Measurements from ENCODE around the gene TBC1D2B. TPM values are rescaled to one million over a fixed set of nuclear protein-coding genes. Genes with fewer than 3 reads are reported as not detected.
"Not testable (repeated sequence)": the region's sequence is repeated elsewhere in the genome, so short reads cannot be mapped to it uniquely, and the experiment has no call there.

Gene TBC1D2B
- total RNA-seq, 2 donors from 2014 or later: 35.6 to 42.3 TPM

GRCh38 chr15:78000091-78000926, 77.2 kb downstream of the TBC1D2B start:
- peak; percentile 75 to 97 (median 89) for TF ChIP-seq CTCF (IDR thresholded peaks at IDR 0.05)
- TF ChIP-seq POLR2A (IDR thresholded peaks at IDR 0.05): peak in 2 of 3 donors; percentile 9 to 53
- DNase-seq: peak; percentile 95 to 98 (median 96)
- H3K27ac ChIP-seq: peak overlapping the region; percentile 33 to 61 (median 44)
- H3K27me3 ChIP-seq: no peaks in the 10 kb centered on the region
- H3K36me3 ChIP-seq (replicated peaks in 1 of 2; ENCODE audit: insufficient read depth in 1 of 2, low read depth in 2 of 2): peaks cover 0 to 16% of the 10 kb centered on the region in 2 donors
- ATAC-seq: peak; percentile 79
- intact Hi-C loops (cut with DNase I): loop anchor here (5.0 kb wide), 1 partner anchor 107 kb away; no protein-coding TSS in a partner anchor
- WGBS, 2 donors: 26 to 30% methylated on average over 8 to 24 of the region's 24 CpGs
- peaks cover 56% of the 10 kb centered on the region for H3K4me1 ChIP-seq
- no peak overlapping the region for H3K4me3 ChIP-seq
- H3K9me3 ChIP-seq: no peaks in the 10 kb centered on the region

DNA sequence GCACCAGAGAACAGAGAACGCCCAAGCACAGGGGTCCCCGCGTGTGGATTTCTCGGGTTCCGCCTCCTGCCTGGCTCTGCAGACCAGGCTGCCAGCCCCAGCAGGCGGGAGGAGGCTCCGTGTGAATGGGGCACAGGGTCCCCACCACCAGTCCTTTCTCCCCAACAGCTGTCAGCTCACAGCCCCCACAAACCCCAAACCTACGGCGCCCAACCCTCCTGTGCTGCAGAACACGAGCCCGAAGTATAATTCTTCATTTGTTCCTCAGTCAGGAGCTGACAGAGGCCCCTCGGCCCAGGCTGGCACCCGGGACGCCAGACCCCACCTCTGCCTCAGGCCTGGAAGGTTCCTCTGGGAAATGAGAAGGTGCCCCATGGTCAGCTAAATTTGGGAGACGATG, 78.0 kb downstream of the TBC1D2B start:
- Histone ChIP-seq H3K4me3 (no peak overlapping the region), H3K4me1 (peaks cover 56% of the 10 kb centered on the region), H3K27ac (no peak overlapping the region), H3K9me3 (no peaks in the 10 kb centered on the region), H3K36me3 (replicated peaks in 1 of 2; ENCODE audit: insufficient read depth in 1 of 2, low read depth in 2 of 2) (peaks cover 0 to 16% of the 10 kb centered on the region in 2 donors), H3K27me3 (no peaks in the 10 kb centered on the region)
- intact Hi-C loops (cut with DNase I): no loop called here
- ATAC-seq (no peak), DNase-seq (no peak)
- 78 to 100% methylated on average over 4 to 15 of the region's 15 CpGs for WGBS, 2 donors
- TF ChIP-seq CTCF (IDR thresholded peaks at IDR 0.05) (no peak), POLR2A (IDR thresholded peaks at IDR 0.05) (no peak)

DNA sequence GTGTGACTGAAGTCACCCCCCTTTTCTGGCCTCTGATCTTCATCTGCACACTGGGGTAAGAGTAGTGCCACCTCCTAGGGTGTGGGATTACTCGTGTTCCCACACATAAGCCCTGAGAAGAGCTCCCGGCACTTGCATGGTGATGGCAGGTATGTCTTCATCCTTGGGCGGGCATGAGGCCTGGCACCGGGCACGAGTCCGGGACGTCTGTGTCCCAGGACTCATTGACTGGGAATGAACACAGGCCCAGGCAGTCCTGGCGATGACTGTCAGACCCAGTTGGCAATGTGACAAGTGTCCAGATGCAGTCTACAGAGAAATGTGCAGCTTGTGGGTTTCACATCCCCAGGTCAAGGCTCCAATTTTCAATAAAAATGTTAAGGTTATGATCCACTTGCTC, 78.9 kb downstream of the TBC1D2B start:
- Histone ChIP-seq H3K4me1 (peaks cover 56% of the 10 kb centered on the region), H3K36me3 (replicated peaks in 1 of 2; ENCODE audit: insufficient read depth in 1 of 2, low read depth in 2 of 2) (peaks cover 0 to 16% of the 10 kb centered on the region in 2 donors), H3K9me3 (no peaks in the 10 kb centered on the region), H3K27ac (no peak overlapping the region), H3K4me3 (no peak overlapping the region), H3K27me3 (no peaks in the 10 kb centered on the region)
- WGBS, 2 donors: 80 to 94% methylated on average over 5 to 8 of the region's 8 CpGs
- DNase-seq (no peak), ATAC-seq (no peak)
- TF ChIP-seq POLR2A (IDR thresholded peaks at IDR 0.05): no peak
- no peak for TF ChIP-seq CTCF (IDR thresholded peaks at IDR 0.05)
- intact Hi-C loops (cut with DNase I): no loop called here

- H3K27ac ChIP-seq; ATAC-seq; H3K9me3 ChIP-seq; DNase-seq; H3K4me3 ChIP-seq; intact Hi-C loops (cut with DNase I); H3K27me3 ChIP-seq: not testable (repeated sequence)
- Histone ChIP-seq H3K36me3 (replicated peaks in 1 of 2; ENCODE audit: insufficient read depth in 1 of 2, low read depth in 2 of 2) (peaks cover 0 to 16% of the 10 kb centered on the region in 2 donors), H3K4me1 (peaks cover 56% of the 10 kb centered on the region)
- 92 to 93% methylated on average over 11 to 21 of the region's 23 CpGs for WGBS, 2 donors
These were observed 79.6 kb downstream of the TBC1D2B start for GRCh38 chr15:77997761-77998554.

GRCh38 chr15:77997221-77997620, 80.3 kb downstream of the TBC1D2B start:
- DNase-seq; H3K4me3 ChIP-seq; ATAC-seq; H3K9me3 ChIP-seq; H3K27me3 ChIP-seq; intact Hi-C loops (cut with DNase I): not testable (repeated sequence)
- peaks cover 0 to 16% of the 10 kb centered on the region in 2 donors for H3K36me3 ChIP-seq (replicated peaks in 1 of 2; ENCODE audit: insufficient read depth in 1 of 2, low read depth in 2 of 2)
- H3K4me1 ChIP-seq: peaks cover 54% of the 10 kb centered on the region
- 90% methylated on average over 1 to 4 of the region's 6 CpGs for WGBS, 2 donors
- H3K27ac ChIP-seq: peak overlapping the region in 1 of 4 donors; percentile 10

DNA sequence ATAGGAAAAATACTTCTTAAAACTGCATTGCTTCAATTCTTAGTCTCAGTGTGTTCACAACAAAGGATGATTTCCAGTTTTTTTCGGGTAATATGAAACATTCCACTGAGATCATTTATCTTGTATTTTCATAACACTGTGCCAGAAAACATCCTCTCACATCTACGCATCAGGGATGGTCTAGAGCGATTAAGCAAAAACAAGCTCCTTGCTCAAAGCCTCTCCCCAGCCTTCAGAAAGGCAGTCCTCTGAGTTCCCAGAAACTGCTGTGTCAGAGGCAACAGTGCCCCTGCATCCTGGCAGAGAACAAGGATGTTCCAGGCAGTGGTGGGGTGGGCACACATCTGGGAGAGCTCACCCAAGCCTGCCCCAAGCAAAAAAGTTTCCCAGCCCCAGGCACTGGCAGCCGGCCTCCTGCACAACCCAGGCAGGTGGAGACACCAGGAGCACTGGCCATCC, 80.8 kb downstream of the TBC1D2B start:
- peak overlapping the region in 1 of 4 donors; percentile 10 for H3K27ac ChIP-seq
- H3K27me3 ChIP-seq; intact Hi-C loops (cut with DNase I); H3K4me3 ChIP-seq; DNase-seq; ATAC-seq; H3K9me3 ChIP-seq: not testable (repeated sequence)
- H3K36me3 ChIP-seq (replicated peaks in 1 of 2; ENCODE audit: insufficient read depth in 1 of 2, low read depth in 2 of 2): peaks cover 0 to 16% of the 10 kb centered on the region in 2 donors
- peaks cover 57% of the 10 kb centered on the region for H3K4me1 ChIP-seq
- WGBS, 2 donors: 78 to 82% methylated on average over 3 to 4 of the region's 4 CpGs

GRCh38 chr15:77996226-77996625, 81.3 kb downstream of the TBC1D2B start:
- WGBS, 2 donors: 77% methylated on average over 7 to 8 of the region's 8 CpGs
- H3K4me3 ChIP-seq; DNase-seq; H3K9me3 ChIP-seq; ATAC-seq; intact Hi-C loops (cut with DNase I); H3K27me3 ChIP-seq; H3K27ac ChIP-seq: not testable (repeated sequence)
- H3K36me3 ChIP-seq (replicated peaks in 1 of 2; ENCODE audit: insufficient read depth in 1 of 2, low read depth in 2 of 2): peaks cover 0 to 12% of the 10 kb centered on the region in 2 donors
- H3K4me1 ChIP-seq: peaks cover 58% of the 10 kb centered on the region

- ATAC-seq; H3K9me3 ChIP-seq; intact Hi-C loops (cut with DNase I); H3K4me3 ChIP-seq; DNase-seq; H3K27me3 ChIP-seq: not testable (repeated sequence)
- peak overlapping the region; percentile 33 to 88 (median 68) for H3K27ac ChIP-seq
- H3K4me1 ChIP-seq: peaks cover 58% of the 10 kb centered on the region
- 81 to 85% methylated on average over 4 of the region's 4 CpGs for WGBS, 2 donors
- peaks cover 0 to 12% of the 10 kb centered on the region in 2 donors for H3K36me3 ChIP-seq (replicated peaks in 1 of 2; ENCODE audit: insufficient read depth in 1 of 2, low read depth in 2 of 2)
These were observed 82.0 kb downstream of the TBC1D2B start for GRCh38 chr15:77995537-77995918.

All from body of pancreas (tissue), 4 donors.